IMR-90 (cell line): ENCODE measurements around the gene PARD3. TPM values are rescaled to one million over a fixed set of nuclear protein-coding genes. Genes with fewer than 3 reads are reported as not detected.

Source experiments
- ATAC-seq: fragments of 200-7000 bp; cut with Tn5 transposase; 2 replicates; pipeline ENCODE4 v1.9.1; 2020; ENCODE audit warnings: low read depth, mild to moderate bottlenecking, moderate library complexity
- BruUV-seq: library from RNA; stranded (reverse); fragments of 400-500 nt; replicated peaks from 2 replicates; lab custom pipeline; 2021; lab: Mats Ljungman, UMichigan
- CTCF ChIA-PET: fragments of 300-600 bp; formaldehyde crosslinking; extraction: SDS; loops from one replicate; lab custom pipeline; 2021; ENCODE audit warnings: antibody characterized with exemption; lab: Yijun Ruan, JAX
- POLR2A ChIA-PET: fragments of 300-600 bp; sonication (Branson Sonifier 250); formaldehyde crosslinking; loops from one replicate; lab custom pipeline; 2022; ENCODE audit warnings: antibody characterized with exemption; ENCODE audit not compliant: unreplicated experiment; lab: Charles Lee
- DNase-seq: peaks from one replicate; pipeline ENCODE4 v3.0.0; 2013
- H2AFZ ChIP-seq: replicated peaks from 2 replicates; pipeline ENCODE3; 2013; ENCODE audit warnings: low read length, mild to moderate bottlenecking; ENCODE audit not compliant: poor library complexity
- H2AK5ac ChIP-seq: 2 replicates; pipeline ENCODE4 v1.6.1; 2013; ENCODE audit warnings: low read depth, low read length, inconsistent platforms
- H2AK9ac ChIP-seq: replicated peaks from 2 replicates; pipeline ENCODE3; 2013; ENCODE audit warnings: mild to moderate bottlenecking, low read depth, low read length, moderate library complexity; ENCODE audit not compliant: poor library complexity
- H2BK120ac ChIP-seq: 2 replicates; pipeline ENCODE4 v1.6.1; 2013; ENCODE audit warnings: low read depth, low read length, inconsistent platforms
- H2BK15ac ChIP-seq: 3 replicates; pipeline ENCODE4 v1.6.1; 2013; ENCODE audit warnings: low read depth, low read length, inconsistent platforms
- H2BK20ac ChIP-seq: 2 replicates; pipeline ENCODE4 v1.6.1; 2013; ENCODE audit warnings: low read depth, mild to moderate bottlenecking, inconsistent platforms, low read length, moderate library complexity
- H2BK5ac ChIP-seq: 2 replicates; pipeline ENCODE4 v1.6.1; 2013; ENCODE audit warnings: mild to moderate bottlenecking, low read depth, low read length, inconsistent platforms; ENCODE audit not compliant: poor library complexity, severe bottlenecking
- H3K14ac ChIP-seq: replicated peaks from 2 replicates; pipeline ENCODE4 v1.6.1; 2013; ENCODE audit warnings: low read depth, low read length, inconsistent platforms
- H3K18ac ChIP-seq: 2 replicates; pipeline ENCODE4 v1.6.1; 2013; ENCODE audit warnings: low read depth, low read length, control low read depth
- H3K23ac ChIP-seq: 2 replicates; pipeline ENCODE4 v1.6.1; 2013; ENCODE audit warnings: low read depth, low read length, inconsistent platforms
- H3K27ac ChIP-seq: 2 replicates; pipeline ENCODE4 v1.5.1; 2013; ENCODE audit warnings: mild to moderate bottlenecking, control low read depth, low read length; ENCODE audit not compliant: insufficient read depth
- H3K27me3 ChIP-seq: 2 replicates; pipeline ENCODE4 v1.6.1; 2013; ENCODE audit warnings: low read length; ENCODE audit not compliant: control insufficient read depth, insufficient read depth
- H3K36me3 ChIP-seq: 2 replicates; pipeline ENCODE4 v1.6.1; 2013; ENCODE audit warnings: low read length, mixed read lengths; ENCODE audit not compliant: control insufficient read depth, insufficient read depth
- H3K4ac ChIP-seq: 2 replicates; pipeline ENCODE4 v1.6.1; 2013; ENCODE audit warnings: low read depth, low read length, inconsistent platforms
- H3K4me1 ChIP-seq: 2 replicates; pipeline ENCODE4 v1.6.1; 2013; ENCODE audit warnings: low read length, mixed read lengths; ENCODE audit not compliant: control insufficient read depth, insufficient read depth
- H3K4me2 ChIP-seq: 2 replicates; pipeline ENCODE4 v1.6.1; 2013; ENCODE audit warnings: low read depth, mild to moderate bottlenecking, control low read depth, low read length, moderate library complexity
- H3K4me3 ChIP-seq: 2 replicates; pipeline ENCODE4 v1.5.1; 2013; ENCODE audit warnings: low read depth, mild to moderate bottlenecking, control low read depth, low read length, moderate library complexity; ENCODE audit not compliant: insufficient read depth
- H3K56ac ChIP-seq: 2 replicates; pipeline ENCODE4 v1.6.1; 2013; ENCODE audit warnings: low read length, inconsistent platforms; ENCODE audit not compliant: insufficient read depth; ENCODE audit errors: extremely low read depth
- H3K79me1 ChIP-seq, 2 experiments: 2 replicates each; pipeline ENCODE4 v1.6.1; 2013; ENCODE audit warnings: low read length in 2 of 2, inconsistent platforms in 1 of 2, low read depth in 1 of 2
- H3K9ac ChIP-seq: 2 replicates; pipeline ENCODE4 v1.6.1; 2013; ENCODE audit warnings: low read depth, low read length, control low read depth
- H3K9me1 ChIP-seq: 2 replicates; pipeline ENCODE4 v1.6.1; 2013; ENCODE audit warnings: low read length, inconsistent platforms; ENCODE audit not compliant: insufficient read depth
- H3K9me3 ChIP-seq: 2 replicates; pipeline ENCODE4 v1.6.1; 2013; ENCODE audit warnings: low read length; ENCODE audit not compliant: control insufficient read depth, insufficient read depth
- H4K20me1 ChIP-seq: 2 replicates; pipeline ENCODE4 v1.6.1; 2013; ENCODE audit warnings: low read length, inconsistent platforms; ENCODE audit not compliant: insufficient read depth
- H4K5ac ChIP-seq: 2 replicates; pipeline ENCODE4 v1.6.1; 2013; ENCODE audit warnings: mild to moderate bottlenecking, low read depth, low read length, control low read depth
- H4K8ac ChIP-seq, 2 experiments: 2 replicates each; pipeline ENCODE4 v1.6.1; 2013; ENCODE audit warnings: low read depth in 2 of 2, low read length in 2 of 2, control low read depth in 1 of 2, inconsistent platforms in 1 of 2
- H4K91ac ChIP-seq: 2 replicates; pipeline ENCODE4 v1.6.1; 2013; ENCODE audit warnings: low read depth, low read length, inconsistent platforms; ENCODE audit not compliant: insufficient read depth
- BHLHE40 ChIP-seq: fragments of 150-350 bp; IDR thresholded peaks from 2 replicates; pipeline ENCODE4 v1.6.1; 2016; ENCODE audit warnings: mild to moderate bottlenecking, low read depth, low read length
- CEBPB ChIP-seq: IDR thresholded peaks from 2 replicates; pipeline ENCODE4 v1.6.1; 2012; ENCODE audit warnings: low read depth, low read length, improper control_type of control experiment
- CHD1 ChIP-seq: IDR thresholded peaks from 2 replicates; pipeline ENCODE4 v1.6.1; 2012; ENCODE audit warnings: low read depth, low read length, improper control_type of control experiment
- CTCF ChIP-seq: conservative IDR thresholded peaks from 2 replicates; pipeline ENCODE4 v1.5.1; 2012; ENCODE audit warnings: mild to moderate bottlenecking, low read depth, low read length, improper control_type of control experiment
- FOS ChIP-seq: fragments of 150-350 bp; IDR thresholded peaks from 2 replicates; pipeline ENCODE4 v1.6.1; 2016; ENCODE audit warnings: low read depth, low read length
- MAFK ChIP-seq: IDR thresholded peaks from 2 replicates; pipeline ENCODE4 v1.6.1; 2012; ENCODE audit warnings: low read depth, low read length, improper control_type of control experiment
- MAZ ChIP-seq: IDR thresholded peaks from 2 replicates; pipeline ENCODE4 v1.6.1; 2012; ENCODE audit warnings: low read depth, mild to moderate bottlenecking, low read length, improper control_type of control experiment, moderate library complexity, borderline replicate concordance
- MXI1 ChIP-seq: IDR thresholded peaks from 2 replicates; pipeline ENCODE4 v1.6.1; 2012; ENCODE audit warnings: low read depth, mild to moderate bottlenecking, low read length, moderate library complexity, borderline replicate concordance
- NFE2L2 ChIP-seq: fragments of 150-350 bp; IDR thresholded peaks from 2 replicates; pipeline ENCODE4 v1.6.1; 2016; ENCODE audit warnings: low read depth, mild to moderate bottlenecking, low read length
- POLR2A ChIP-seq: IDR thresholded peaks from 2 replicates; pipeline ENCODE4 v1.6.1; 2012; ENCODE audit warnings: mild to moderate bottlenecking, low read depth, low read length
- RAD21 ChIP-seq: IDR thresholded peaks from 2 replicates; pipeline ENCODE4 v1.6.1; 2012; ENCODE audit warnings: low read length, improper control_type of control experiment
- RCOR1 ChIP-seq: IDR thresholded peaks from 2 replicates; pipeline ENCODE4 v1.6.1; 2012; ENCODE audit warnings: mild to moderate bottlenecking, low read length, improper control_type of control experiment; ENCODE audit not compliant: insufficient replicate concordance
- RFX5 ChIP-seq: IDR thresholded peaks from 2 replicates; pipeline ENCODE4 v1.8.0; 2012; ENCODE audit warnings: low read depth, mild to moderate bottlenecking, low read length, moderate library complexity
- SMC3 ChIP-seq: fragments of 150-350 bp; IDR thresholded peaks from 2 replicates; pipeline ENCODE4 v1.6.1; 2016; ENCODE audit warnings: low read depth, mild to moderate bottlenecking, antibody characterized with exemption, low read length, moderate library complexity
- WGBS, 2 experiments: methylation state at CpG; one replicate each; pipeline versions ENCODE4 v1.1.5 to v1.1.7; 2013; ENCODE audit warnings: missing lambda C conversion rate in 2 of 2; ENCODE audit not compliant: insufficient read length in 1 of 2; ENCODE audit errors: extremely low coverage in 2 of 2; 5-methylcytosine and 5-hydroxymethylcytosine counted together
- dilution Hi-C: fragments of 300-500 bp; cut with HindIII; formaldehyde crosslinking; loops from one replicate; pipeline ENCODE4 v1.14.3; 2018; ENCODE audit warnings: low sequenced_read_pairs; ENCODE audit not compliant: unreplicated experiment
- in situ Hi-C: fragments of 300-500 bp; cut with MboI; formaldehyde crosslinking; loops from 3 replicates; pipeline ENCODE4 v1.14.3; 2019; ENCODE audit warnings: low sequenced_read_pairs, inconsistent platforms, mixed read lengths
- intact Hi-C: fragments of 100-400 bp; cut with micrococcal nuclease; formaldehyde crosslinking; loops from 2 replicates; pipeline ENCODE4 v1.10.0; 2022
- polyA plus RNA-seq, 3 experiments: library from polyadenylated mRNA; depleted of rRNA; stranded (reverse); fragments of >200 nt; gene quantifications; 2 replicates each; pipeline ENCODE4 v1.2.3, GENCODE V29; 2012; ENCODE audit warnings: low replicate concordance in 1 of 3
- total RNA-seq: library from RNA; depleted of rRNA; stranded (reverse); fragments of >200 nt; gene quantifications from 2 replicates; pipeline ENCODE4 v1.2.3, GENCODE V29; 2012
- TF ChIP-seq, protein P1 (sequence below): fragments of 150-350 bp; IDR thresholded peaks from 2 replicates; pipeline ENCODE4 v1.6.1; 2016; ENCODE audit warnings: low read depth, mild to moderate bottlenecking, low read length, moderate library complexity, borderline replicate concordance
- TF ChIP-seq, protein P2 (sequence below): fragments of 150-350 bp; IDR thresholded peaks from 2 replicates; pipeline ENCODE4 v1.6.1; 2017; ENCODE audit warnings: mild to moderate bottlenecking, antibody characterized with exemption, low read length, low read depth

The PARD3 gene
- total and polyA plus RNA-seq, 2 of the 4 experiments (the other 2 are of a cell fraction): 14.6 to 37.5 TPM

- in situ Hi-C loops (loop anchor here (10.0 kb wide), 1 partner anchor 536 kb away; no protein-coding TSS in a partner anchor), dilution Hi-C loops (no loop called here), intact Hi-C loops (no loop called here)
- DNase-seq (no peak), ATAC-seq (no peak)
- no peak overlapping the region for H3K27ac ChIP-seq
- no peak overlapping the region for H2BK15ac ChIP-seq
- no peak overlapping the region for H3K4ac ChIP-seq
- no peak overlapping the region for H3K14ac ChIP-seq
- WGBS, 2 experiments: no CpG with 5 or more reads among the region's 8 CpGs
- no peak overlapping the region for H4K5ac ChIP-seq
- no peak overlapping the region for H3K4me3 ChIP-seq
- TF ChIP-seq BHLHE40 (no peak), POLR2A (no peak), MAFK (no peak), CEBPB (no peak), CHD1 (no peak), SMC3 (no peak), FOS (no peak), RFX5 (no peak), MXI1 (no peak), NFE2L2 (no peak), RAD21 (no peak), CTCF (no peak), MAZ (no peak), RCOR1 (no peak)
- TF ChIP-seq, protein P1, sequence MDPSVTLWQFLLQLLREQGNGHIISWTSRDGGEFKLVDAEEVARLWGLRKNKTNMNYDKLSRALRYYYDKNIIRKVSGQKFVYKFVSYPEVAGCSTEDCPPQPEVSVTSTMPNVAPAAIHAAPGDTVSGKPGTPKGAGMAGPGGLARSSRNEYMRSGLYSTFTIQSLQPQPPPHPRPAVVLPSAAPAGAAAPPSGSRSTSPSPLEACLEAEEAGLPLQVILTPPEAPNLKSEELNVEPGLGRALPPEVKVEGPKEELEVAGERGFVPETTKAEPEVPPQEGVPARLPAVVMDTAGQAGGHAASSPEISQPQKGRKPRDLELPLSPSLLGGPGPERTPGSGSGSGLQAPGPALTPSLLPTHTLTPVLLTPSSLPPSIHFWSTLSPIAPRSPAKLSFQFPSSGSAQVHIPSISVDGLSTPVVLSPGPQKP: no peak
- TF ChIP-seq, protein P2, sequence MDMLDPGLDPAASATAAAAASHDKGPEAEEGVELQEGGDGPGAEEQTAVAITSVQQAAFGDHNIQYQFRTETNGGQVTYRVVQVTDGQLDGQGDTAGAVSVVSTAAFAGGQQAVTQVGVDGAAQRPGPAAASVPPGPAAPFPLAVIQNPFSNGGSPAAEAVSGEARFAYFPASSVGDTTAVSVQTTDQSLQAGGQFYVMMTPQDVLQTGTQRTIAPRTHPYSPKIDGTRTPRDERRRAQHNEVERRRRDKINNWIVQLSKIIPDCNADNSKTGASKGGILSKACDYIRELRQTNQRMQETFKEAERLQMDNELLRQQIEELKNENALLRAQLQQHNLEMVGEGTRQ: no peak
- ChIA-PET POLR2A (interaction anchor here (0.5 kb wide), 1 partner anchor 257 kb away, joined by 3 read pairs; no protein-coding TSS in a partner anchor), CTCF (no interaction called here)
- H3K23ac ChIP-seq: no peak overlapping the region
- peaks cover 9% of the 10 kb centered on the region; the same call in 1 of the 2 replicates for H3K9me1 ChIP-seq
- no peak overlapping the region for H2AFZ ChIP-seq
- H4K8ac ChIP-seq: no peak overlapping the region
- peak overlapping the region; percentile 48 for H2AK9ac ChIP-seq
- H3K4me2 ChIP-seq: no peak overlapping the region
- H3K18ac ChIP-seq: no peak overlapping the region
- no peak overlapping the region for H4K91ac ChIP-seq
- H4K20me1 ChIP-seq: peaks cover 8% of the 10 kb centered on the region; the same call in 1 of the 2 replicates
- H3K9ac ChIP-seq: no peak overlapping the region
- H3K36me3 ChIP-seq: no peaks in the 10 kb centered on the region
- H2BK5ac ChIP-seq: no peak overlapping the region
- H2BK20ac ChIP-seq: no peak overlapping the region
- H3K4me1 ChIP-seq: no peaks in the 10 kb centered on the region
- no peak overlapping the region for H2BK120ac ChIP-seq
- no TSS peak for BruUV-seq
- H3K27me3 ChIP-seq: no peaks in the 10 kb centered on the region
- no peak overlapping the region for H2AK5ac ChIP-seq
- H3K79me1 ChIP-seq: peaks cover 8 to 38% of the 10 kb centered on the region in 2 experiments
- H3K56ac ChIP-seq: no peak overlapping the region
- no peaks in the 10 kb centered on the region for H3K9me3 ChIP-seq
Observed at GRCh38 chr10:34679177-34679576, 135.9 kb downstream of the PARD3 start.
